ENCODE measurements around the gene PLAGL1.

DNA sequence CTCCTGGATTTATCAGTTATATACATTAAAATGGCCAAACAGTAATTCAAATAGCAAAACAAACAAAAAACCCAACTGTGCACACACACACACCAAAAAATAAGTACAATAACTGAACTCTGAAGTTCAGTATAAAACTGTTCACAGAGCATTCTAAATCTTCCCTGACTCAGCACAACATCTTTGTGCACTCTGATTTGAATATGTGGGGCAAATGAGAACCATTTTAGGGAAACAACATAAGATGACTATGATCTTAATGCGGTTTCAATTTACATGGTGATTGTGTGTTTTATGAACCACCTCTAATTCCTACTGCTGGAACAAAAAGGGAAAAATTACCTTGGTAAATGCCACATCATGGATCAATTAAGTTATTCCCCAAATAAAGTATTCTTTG lies 41.7 kb downstream of the PLAGL1 start:
- TF ChIP-seq CTCF (CRISPR knock-in tag; IDR thresholded peaks at IDR 0.05) (no peak), MNT (IDR thresholded peaks at IDR 0.05) (no peak), CEBPB (IDR thresholded peaks at IDR 0.05; ENCODE audit: borderline replicate concordance, low read depth, low read length) (no peak), ELF4 (CRISPR knock-in tag; IDR thresholded peaks at IDR 0.05; ENCODE audit: borderline replicate concordance) (no peak)
